ENCODE measurements around the gene NPIPB4.
A peak's percentile ranks its signal among the peaks of the same experiment; 100 is the strongest.
"Not testable (repeated sequence)": the region's sequence is repeated elsewhere in the genome, so short reads cannot be mapped to it uniquely, and the experiment has no call there.

The NPIPB4 gene

GRCh38 chr16:21857656-21858055 is at the start of gene NPIPB4:
NPIPB4 (minus strand) TSS chr16:21857756; CDS start chr16:21857378, 378 bp downstream.
- DNase-seq (ENCODE audit: low read depth in 2 of 2); H3K4me3 ChIP-seq (replicated peaks in 1 of 2; ENCODE audit: low read depth in 2 of 2, low read length in 2 of 2): not testable (repeated sequence)

DNA sequence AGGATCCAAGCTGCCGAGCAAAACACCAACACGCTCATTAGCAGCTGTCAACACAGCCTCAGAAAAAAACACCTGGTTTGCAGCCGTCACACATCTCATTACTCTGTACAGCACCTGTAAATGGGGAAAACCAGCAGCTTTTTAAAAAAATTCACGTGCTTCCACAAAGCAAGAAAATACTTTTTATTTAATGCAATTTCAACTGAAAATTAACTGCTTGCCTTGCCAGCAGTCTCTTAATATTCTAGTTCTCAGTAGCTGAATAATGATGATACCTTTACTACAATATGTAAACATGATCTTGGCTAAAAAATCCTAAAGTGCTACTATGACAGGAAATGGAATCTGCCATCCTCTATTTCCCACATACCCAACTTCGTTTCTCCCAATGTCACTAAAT is 41.4 kb upstream of the NPIPB4 start:
- H3K4me3 ChIP-seq (replicated peaks in 1 of 2; ENCODE audit: low read depth in 2 of 2, low read length in 2 of 2); DNase-seq (ENCODE audit: low read depth in 2 of 2): not testable (repeated sequence)

- DNase-seq (ENCODE audit: low read depth in 2 of 2) = not testable (repeated sequence)
Observed at GRCh38 chr16:21881988-21882387, 24.4 kb upstream of the NPIPB4 start.

DNA sequence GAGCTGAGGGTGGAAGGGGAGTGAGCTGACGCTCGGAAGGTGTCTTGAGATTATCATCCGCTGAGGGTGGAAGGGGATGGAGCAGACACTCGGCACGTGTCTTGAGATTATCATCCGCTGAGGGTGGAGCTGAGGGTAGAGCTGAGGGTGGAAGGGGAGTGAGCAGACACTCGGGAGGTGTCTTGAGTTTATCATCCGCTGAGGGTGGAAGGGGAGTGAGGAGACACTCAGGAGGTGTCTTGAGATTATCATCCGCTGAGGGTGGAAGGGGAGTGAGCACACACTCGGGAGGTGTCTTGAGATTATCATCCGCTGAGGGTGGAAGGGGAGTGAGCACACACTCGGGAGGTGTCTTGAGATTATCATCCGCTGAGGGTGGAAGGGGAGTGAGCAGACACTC is 20.4 kb downstream of the NPIPB4 start:
- DNase-seq (ENCODE audit: low read depth in 2 of 2); H3K4me3 ChIP-seq (replicated peaks in 1 of 2; ENCODE audit: low read depth in 2 of 2, low read length in 2 of 2): not testable (repeated sequence)

More at GRCh38 chr16:21881988-21882387, 24.4 kb upstream of the NPIPB4 start:
- H3K4me3 ChIP-seq (replicated peaks in 1 of 2; ENCODE audit: low read depth in 2 of 2, low read length in 2 of 2) = not testable (repeated sequence)

DNA sequence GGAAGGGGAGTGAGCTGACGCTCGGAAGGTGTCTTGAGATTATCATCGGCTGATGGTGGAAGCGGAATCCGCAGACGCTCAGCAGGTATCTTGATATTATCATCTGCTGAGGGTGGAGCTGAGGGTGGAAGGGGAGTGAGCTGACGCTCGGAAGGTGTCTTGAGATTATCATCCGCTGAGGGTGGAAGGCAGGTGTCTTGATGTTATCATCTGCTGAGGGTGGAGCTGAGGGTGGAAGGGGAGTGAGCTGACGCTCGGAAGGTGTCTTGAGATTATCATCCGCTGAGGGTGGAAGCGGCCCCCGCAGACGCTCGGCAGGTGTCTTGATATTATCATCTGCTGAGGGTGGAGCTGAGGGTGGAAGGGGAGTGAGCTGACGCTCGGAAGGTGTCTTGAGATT is 21.2 kb downstream of the NPIPB4 start:
- H3K4me3 ChIP-seq (replicated peaks in 1 of 2; ENCODE audit: low read depth in 2 of 2, low read length in 2 of 2); DNase-seq (ENCODE audit: low read depth in 2 of 2): not testable (repeated sequence)

DNA sequence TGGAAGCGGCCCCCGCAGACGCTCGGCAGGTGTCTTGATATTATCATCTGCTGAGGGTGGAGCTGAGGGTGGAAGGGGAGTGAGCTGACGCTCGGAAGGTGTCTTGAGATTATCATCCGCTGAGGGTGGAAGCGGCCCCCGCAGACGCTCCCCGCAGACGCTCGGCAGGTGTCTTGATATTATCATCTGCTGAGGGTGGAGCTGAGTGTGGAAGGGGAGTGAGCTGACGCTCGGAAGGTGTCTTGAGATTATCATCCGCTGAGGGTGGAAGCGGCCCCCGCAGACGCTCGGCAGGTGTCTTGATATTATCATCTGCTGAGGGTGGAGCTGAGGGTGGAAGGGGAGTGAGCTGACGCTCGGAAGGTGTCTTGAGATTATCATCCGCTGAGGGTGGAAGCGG is 21.8 kb downstream of the NPIPB4 start:
- not testable (repeated sequence) for DNase-seq (ENCODE audit: low read depth in 2 of 2); H3K4me3 ChIP-seq (replicated peaks in 1 of 2; ENCODE audit: low read depth in 2 of 2, low read length in 2 of 2)

DNA sequence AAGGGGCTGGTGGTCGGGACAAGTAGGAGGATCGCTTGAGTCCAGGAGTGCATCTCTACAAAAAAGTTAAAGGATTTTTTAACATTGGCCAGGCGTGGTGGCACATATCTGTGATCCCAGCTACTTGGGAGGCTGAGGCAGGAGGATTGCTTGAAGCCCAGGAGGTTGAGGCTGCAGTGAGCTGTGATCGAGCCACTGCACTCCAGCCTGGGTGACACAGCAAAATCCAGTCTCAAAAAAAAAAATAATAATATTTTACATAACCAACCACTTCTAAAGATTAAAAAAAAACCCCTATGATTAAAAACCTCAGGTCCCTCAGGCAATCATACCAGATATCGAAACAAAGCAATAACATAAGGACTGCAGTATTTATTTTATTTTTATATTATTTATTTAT is 23.3 kb downstream of the NPIPB4 start:
- H3K4me3 ChIP-seq (replicated peaks in 1 of 2; ENCODE audit: low read depth in 2 of 2, low read length in 2 of 2); DNase-seq (ENCODE audit: low read depth in 2 of 2): not testable (repeated sequence)

DNA sequence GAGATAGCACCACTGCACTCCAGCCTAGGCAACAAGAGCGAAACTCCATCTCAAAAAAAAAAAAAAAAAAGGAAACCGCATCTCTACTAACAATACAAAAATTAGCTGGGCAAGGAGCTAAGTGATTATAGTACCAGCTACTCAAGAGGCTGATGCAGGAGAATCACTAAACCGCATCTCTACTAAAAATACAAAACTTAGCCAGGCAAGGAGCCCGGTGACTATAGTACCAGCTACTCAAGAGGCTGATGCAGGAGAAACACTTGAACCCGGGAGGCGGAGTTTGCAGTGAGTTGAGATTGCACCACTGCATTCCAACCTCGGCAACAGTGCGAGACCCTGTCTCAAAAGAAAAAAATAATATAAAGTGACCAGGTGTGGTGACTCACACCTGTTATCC is 27.6 kb downstream of the NPIPB4 start:
- DNase-seq (ENCODE audit: low read depth in 2 of 2); H3K4me3 ChIP-seq (replicated peaks in 1 of 2; ENCODE audit: low read depth in 2 of 2, low read length in 2 of 2): not testable (repeated sequence)

GRCh38 chr16:21826067-21826706 is 31.4 kb downstream of the NPIPB4 start:
- not testable (repeated sequence) for H3K4me3 ChIP-seq (replicated peaks in 1 of 2; ENCODE audit: low read depth in 2 of 2, low read length in 2 of 2)
- peak in 1 of 2 donors; percentile 40 for DNase-seq (ENCODE audit: low read depth in 2 of 2)

DNA sequence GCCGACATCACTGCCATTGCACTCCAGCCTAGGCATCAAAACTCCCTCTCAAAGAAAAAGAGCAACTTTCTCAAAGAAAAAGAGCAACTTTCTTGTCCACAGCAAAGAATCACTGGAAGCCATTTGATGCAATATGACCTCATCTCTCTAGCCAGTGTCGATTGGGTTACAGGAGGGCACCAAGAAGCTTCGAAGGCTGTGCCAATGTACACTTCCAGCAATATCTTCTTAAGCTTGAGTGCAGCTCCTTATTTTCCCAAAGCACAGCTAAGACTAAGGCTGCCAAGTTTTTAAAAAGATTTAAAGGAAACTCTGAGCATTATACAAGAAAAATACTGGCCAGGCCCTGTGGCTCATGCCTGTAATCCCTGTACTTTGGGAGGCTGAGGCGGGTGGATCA is 32.0 kb downstream of the NPIPB4 start:
- DNase-seq (ENCODE audit: low read depth in 2 of 2) = peak in 1 of 2 donors; percentile 2
- not testable (repeated sequence) for H3K4me3 ChIP-seq (replicated peaks in 1 of 2; ENCODE audit: low read depth in 2 of 2, low read length in 2 of 2)

GRCh38 chr16:21823258-21823657 is 34.3 kb downstream of the NPIPB4 start:
- not testable (repeated sequence) for DNase-seq (ENCODE audit: low read depth in 2 of 2); H3K4me3 ChIP-seq (replicated peaks in 1 of 2; ENCODE audit: low read depth in 2 of 2, low read length in 2 of 2)

DNA sequence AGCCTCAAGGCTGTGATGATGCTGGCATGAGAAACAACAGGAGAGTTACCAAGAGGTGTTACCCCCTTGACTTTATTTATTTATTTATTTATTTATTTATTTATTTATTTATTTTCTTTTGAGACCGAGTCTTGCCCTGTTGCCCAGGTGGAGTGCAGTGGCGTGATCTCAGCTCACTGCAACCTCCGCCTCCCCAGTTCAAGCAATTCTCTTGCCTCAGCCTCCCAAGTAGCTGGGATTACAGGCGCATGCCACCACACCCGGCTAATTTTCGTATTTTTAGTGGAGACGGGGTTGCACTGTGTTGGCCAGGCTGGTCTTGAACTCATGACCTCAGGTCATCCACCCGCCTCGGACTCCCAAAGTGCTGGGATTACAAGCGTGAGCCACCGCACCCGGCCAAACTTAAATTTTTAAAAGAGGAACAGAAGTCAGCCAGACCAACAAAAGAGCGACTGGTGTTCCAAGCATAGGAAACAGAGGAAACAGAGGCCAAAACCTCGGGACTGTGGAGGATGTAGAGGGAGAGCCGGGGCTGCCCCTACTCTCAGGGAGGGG is 36.6 kb downstream of the NPIPB4 start:
- peak overlapping the region in 1 of 2 donors; percentile 57 for H3K4me3 ChIP-seq (replicated peaks in 1 of 2; ENCODE audit: low read depth in 2 of 2, low read length in 2 of 2)
- DNase-seq (ENCODE audit: low read depth in 2 of 2) = not testable (repeated sequence)

DNA sequence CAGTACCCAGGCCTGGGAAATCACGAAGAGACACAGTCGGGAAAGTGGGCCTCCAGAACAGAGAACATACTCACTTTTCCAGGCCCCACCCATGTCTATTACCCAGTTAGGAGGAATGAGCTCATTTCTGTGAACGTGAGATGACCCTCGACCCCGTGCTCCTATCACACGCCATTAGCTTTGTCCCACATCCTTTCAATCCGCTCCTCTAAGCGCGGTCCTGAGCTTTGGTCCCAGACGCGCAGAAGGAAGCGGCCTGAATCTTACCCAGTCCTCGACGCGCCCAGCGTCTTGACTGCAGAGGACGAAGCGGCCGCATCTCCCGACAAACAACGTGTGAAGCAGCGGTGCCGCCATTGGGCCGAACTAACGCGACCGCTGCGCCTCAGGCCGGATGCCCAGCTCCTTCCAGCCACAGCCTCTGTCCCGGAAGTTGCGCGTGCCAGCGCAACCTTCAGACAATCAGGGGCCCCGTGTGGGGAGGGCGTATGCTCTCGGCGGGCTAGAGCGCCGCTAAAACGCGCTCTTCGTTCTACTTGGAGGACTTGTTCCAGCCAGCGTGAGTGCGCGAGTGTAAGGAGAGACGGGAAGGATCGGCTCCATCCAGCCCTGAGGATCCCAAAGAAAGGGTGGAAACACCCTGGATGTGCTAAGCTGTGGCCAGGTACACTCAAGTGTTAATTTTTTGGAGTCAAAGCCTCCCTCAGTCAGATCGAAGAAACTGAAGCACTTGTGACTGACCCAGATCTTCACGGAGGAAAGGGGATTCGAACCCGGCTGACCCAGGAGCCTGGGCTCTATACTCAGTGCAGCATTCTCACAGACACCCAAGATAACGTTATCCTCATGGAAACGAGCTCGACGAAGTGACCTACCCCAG is 37.3 kb downstream of the NPIPB4 start:
- peak; percentile 74 to 87 for DNase-seq (ENCODE audit: low read depth in 2 of 2)
- peak overlapping the region; percentile 57 for H3K4me3 ChIP-seq (replicated peaks in 1 of 2; ENCODE audit: low read depth in 2 of 2, low read length in 2 of 2)

DNA sequence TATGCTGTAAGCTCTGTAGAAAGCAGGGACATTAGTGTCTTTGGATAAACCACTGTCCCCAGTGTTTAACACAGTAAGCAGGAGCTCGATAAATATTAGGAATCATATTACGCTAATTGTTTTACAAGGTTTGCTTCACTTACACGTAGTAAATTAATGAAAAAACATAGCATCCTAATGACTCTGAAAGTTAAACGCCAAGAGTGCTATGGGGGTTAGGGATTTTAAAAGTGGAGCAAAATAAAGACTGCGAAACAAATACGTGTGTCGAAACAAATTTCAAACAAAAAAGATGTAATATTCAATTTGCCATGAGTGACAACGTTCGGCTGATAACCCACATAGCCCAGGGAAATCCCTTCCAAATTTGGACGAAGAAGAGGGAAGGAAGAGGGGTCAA is 37.9 kb downstream of the NPIPB4 start:
- peak overlapping the region; percentile 57 for H3K4me3 ChIP-seq (replicated peaks in 1 of 2; ENCODE audit: low read depth in 2 of 2, low read length in 2 of 2)
- DNase-seq (ENCODE audit: low read depth in 2 of 2) = not testable (repeated sequence)

DNA sequence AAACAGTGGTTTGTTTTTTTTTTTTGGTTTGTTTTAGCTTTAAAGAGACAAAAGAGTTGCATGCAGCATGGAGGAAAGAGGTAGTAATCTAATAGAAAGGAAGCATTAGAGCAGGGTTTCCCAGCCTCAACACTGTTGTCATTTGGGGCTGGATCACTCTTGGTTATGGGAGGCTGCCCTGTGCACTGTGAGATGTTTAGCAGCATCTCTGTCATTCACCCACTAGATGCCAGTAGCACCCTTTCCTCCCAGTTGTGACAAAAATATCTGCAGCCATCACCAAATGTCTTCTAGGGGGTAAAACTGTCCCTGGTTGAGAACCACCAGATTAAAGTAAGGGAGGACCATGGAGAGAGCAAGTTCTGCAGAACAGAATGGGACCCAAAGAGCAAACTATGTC is 40.5 kb downstream of the NPIPB4 start:
- not testable (repeated sequence) for DNase-seq (ENCODE audit: low read depth in 2 of 2); H3K4me3 ChIP-seq (replicated peaks in 1 of 2; ENCODE audit: low read depth in 2 of 2, low read length in 2 of 2)

DNA sequence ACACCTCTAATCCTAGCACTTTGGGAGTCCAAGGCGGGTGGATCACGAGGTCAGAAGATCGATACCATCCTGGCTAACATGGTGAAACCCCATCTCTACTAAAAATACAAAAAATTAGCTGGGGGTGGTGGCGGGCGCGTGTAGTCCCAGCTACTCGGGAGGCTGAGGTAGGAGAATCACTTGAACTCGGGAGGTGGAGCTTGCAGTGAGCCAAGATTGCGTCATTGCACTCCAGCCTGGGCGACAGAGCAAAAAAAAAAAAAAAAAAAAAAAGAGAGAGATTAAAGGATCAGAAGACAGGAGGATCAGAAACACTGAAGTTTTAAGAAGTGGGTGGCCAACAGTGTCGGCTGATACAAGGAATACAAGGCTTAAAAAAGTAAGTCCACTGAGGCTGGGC is 41.9 kb downstream of the NPIPB4 start:
- H3K4me3 ChIP-seq (replicated peaks in 1 of 2; ENCODE audit: low read depth in 2 of 2, low read length in 2 of 2); DNase-seq (ENCODE audit: low read depth in 2 of 2): not testable (repeated sequence)

GRCh38 chr16:21802375-21802663 is 55.2 kb downstream of the NPIPB4 start:
- not testable (repeated sequence) for H3K4me3 ChIP-seq (replicated peaks in 1 of 2; ENCODE audit: low read depth in 2 of 2, low read length in 2 of 2)

More at GRCh38 chr16:21802375-21802663, 55.2 kb downstream of the NPIPB4 start:
- DNase-seq (ENCODE audit: low read depth in 2 of 2) = not testable (repeated sequence)

Data from cardiac fibroblast (primary cell).